Measurements from ENCODE around the gene CADM2. TPM values are rescaled to one million over a fixed set of nuclear protein-coding genes. Genes with fewer than 3 reads are reported as not detected.

The CADM2 gene
- polyA plus RNA-seq, 1 donor from 2014 or later, result 4.5 TPM

DNA sequence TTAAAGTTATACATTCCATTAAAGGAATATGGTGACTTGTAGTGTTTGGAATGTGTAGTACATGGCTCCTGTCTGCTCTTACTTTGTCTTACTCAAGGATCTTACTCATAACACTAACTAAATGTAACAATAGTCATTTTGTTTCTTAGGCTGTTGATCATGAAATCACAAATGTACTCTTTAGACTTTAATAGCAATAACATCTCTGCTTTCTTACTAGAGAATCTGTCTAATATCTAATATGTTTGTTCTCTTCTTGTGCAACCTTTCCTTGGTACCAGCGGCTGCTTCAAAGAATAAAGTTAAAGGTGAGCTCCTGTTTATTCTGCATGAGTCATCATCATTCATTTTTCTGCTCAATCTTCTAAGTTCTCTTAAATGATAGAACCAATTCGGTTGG, 767.5 kb downstream of the CADM2 start:
- Histone ChIP-seq H3K27me3 (ENCODE audit: insufficient read depth, low read depth, low read length) (no peaks in the 10 kb centered on the region), H3K4me2 (ENCODE audit: low read length) (no peak overlapping the region), H3K4me3 (ENCODE audit: low read length) (no peak overlapping the region), H3F3A (ENCODE audit: insufficient read depth, low read length, poor library complexity, severe bottlenecking) (no peaks in the 10 kb centered on the region), H3K36me3 (ENCODE audit: insufficient read depth, low read length) (no peaks in the 10 kb centered on the region), H3K79me2 (replicated peaks; ENCODE audit: insufficient read depth, low read length) (no peaks in the 10 kb centered on the region), H4K20me1 (ENCODE audit: insufficient read depth) (no peaks in the 10 kb centered on the region), H3K9me3 (ENCODE audit: low read length) (no peaks in the 10 kb centered on the region), H3K9ac (ENCODE audit: low read length) (no peak overlapping the region), H3K9me2 (ENCODE audit: insufficient read depth, low read length) (no peaks in the 10 kb centered on the region), H2AFZ (ENCODE audit: low read depth, low read length) (no peak overlapping the region), H3K27ac (ENCODE audit: low read length) (no peak overlapping the region)
- no peak for TF ChIP-seq EZH2 (IDR thresholded peaks at IDR 0.05; ENCODE audit: borderline replicate concordance, insufficient read depth, low read length, poor library complexity, severe bottlenecking)
- no peak for TF ChIP-seq POLR2AphosphoS5 (IDR thresholded peaks at IDR 0.05)
- no peak for TF ChIP-seq MXI1 (conservative IDR thresholded peaks at IDR 0.05; ENCODE audit: poor library complexity, severe bottlenecking)
- TF ChIP-seq TAF1 (IDR thresholded peaks at IDR 0.05; ENCODE audit: low read depth), result no peak
- TF ChIP-seq, protein P1, sequence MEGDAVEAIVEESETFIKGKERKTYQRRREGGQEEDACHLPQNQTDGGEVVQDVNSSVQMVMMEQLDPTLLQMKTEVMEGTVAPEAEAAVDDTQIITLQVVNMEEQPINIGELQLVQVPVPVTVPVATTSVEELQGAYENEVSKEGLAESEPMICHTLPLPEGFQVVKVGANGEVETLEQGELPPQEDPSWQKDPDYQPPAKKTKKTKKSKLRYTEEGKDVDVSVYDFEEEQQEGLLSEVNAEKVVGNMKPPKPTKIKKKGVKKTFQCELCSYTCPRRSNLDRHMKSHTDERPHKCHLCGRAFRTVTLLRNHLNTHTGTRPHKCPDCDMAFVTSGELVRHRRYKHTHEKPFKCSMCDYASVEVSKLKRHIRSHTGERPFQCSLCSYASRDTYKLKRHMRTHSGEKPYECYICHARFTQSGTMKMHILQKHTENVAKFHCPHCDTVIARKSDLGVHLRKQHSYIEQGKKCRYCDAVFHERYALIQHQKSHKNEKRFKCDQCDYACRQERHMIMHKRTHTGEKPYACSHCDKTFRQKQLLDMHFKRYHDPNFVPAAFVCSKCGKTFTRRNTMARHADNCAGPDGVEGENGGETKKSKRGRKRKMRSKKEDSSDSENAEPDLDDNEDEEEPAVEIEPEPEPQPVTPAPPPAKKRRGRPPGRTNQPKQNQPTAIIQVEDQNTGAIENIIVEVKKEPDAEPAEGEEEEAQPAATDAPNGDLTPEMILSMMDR (IDR thresholded peaks at IDR 0.05; ENCODE audit: poor library complexity, severe bottlenecking), result no peak
- TF ChIP-seq REST (IDR thresholded peaks at IDR 0.05; ENCODE audit: borderline replicate concordance), result no peak
- no peak for TF ChIP-seq SMC3 (conservative IDR thresholded peaks at IDR 0.05; ENCODE audit: poor library complexity)
- TF ChIP-seq RAD21 (conservative IDR thresholded peaks at IDR 0.05), result no peak
- no peak for TF ChIP-seq EP300 (conservative IDR thresholded peaks at IDR 0.05; ENCODE audit: poor library complexity, severe bottlenecking)

DNA sequence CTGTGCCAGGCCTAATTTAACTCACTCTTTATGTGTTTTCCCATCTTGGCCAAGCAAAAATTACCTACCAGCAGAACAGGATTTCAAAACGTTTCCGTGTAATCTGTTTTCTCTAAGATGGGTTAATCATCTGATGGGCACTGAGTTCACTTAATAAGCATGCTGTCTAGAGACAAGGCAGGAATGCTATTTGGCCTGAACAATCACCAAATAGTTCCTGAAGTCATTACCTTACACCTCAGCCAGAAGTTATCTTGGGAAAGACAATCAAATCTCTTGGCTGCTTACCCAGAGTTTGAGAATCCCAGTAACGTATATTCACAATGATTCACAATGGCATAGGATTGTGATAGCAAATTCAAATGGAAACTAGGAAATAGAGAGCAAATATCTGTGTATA, 779.1 kb downstream of the CADM2 start:
- Histone ChIP-seq H3K27me3 (ENCODE audit: insufficient read depth, low read depth, low read length) (no peaks in the 10 kb centered on the region), H3K4me2 (ENCODE audit: low read length) (no peak overlapping the region)

More for the DNA sequence above, 779.1 kb downstream of the CADM2 start:
- Histone ChIP-seq H3K9me2 (ENCODE audit: insufficient read depth, low read length) (no peaks in the 10 kb centered on the region), H3K27ac (ENCODE audit: low read length) (no peak overlapping the region), H3K36me3 (ENCODE audit: insufficient read depth, low read length) (no peaks in the 10 kb centered on the region), H3K9me3 (ENCODE audit: low read length) (no peaks in the 10 kb centered on the region), H4K20me1 (ENCODE audit: insufficient read depth) (no peaks in the 10 kb centered on the region), H3K79me2 (replicated peaks; ENCODE audit: insufficient read depth, low read length) (no peaks in the 10 kb centered on the region), H2AFZ (ENCODE audit: low read depth, low read length) (no peak overlapping the region), H3K4me3 (ENCODE audit: low read length) (no peak overlapping the region), H3F3A (ENCODE audit: insufficient read depth, low read length, poor library complexity, severe bottlenecking) (no peaks in the 10 kb centered on the region), H3K9ac (ENCODE audit: low read length) (no peak overlapping the region)
- TF ChIP-seq REST (IDR thresholded peaks at IDR 0.05; ENCODE audit: borderline replicate concordance), result no peak
- no peak for TF ChIP-seq TAF1 (IDR thresholded peaks at IDR 0.05; ENCODE audit: low read depth)
- TF ChIP-seq MXI1 (conservative IDR thresholded peaks at IDR 0.05; ENCODE audit: poor library complexity, severe bottlenecking), result no peak
- TF ChIP-seq SMC3 (conservative IDR thresholded peaks at IDR 0.05; ENCODE audit: poor library complexity), result no peak
- no peak for TF ChIP-seq POLR2AphosphoS5 (IDR thresholded peaks at IDR 0.05)
- TF ChIP-seq EP300 (conservative IDR thresholded peaks at IDR 0.05; ENCODE audit: poor library complexity, severe bottlenecking), result no peak
- TF ChIP-seq, protein P1 (IDR thresholded peaks at IDR 0.05; ENCODE audit: poor library complexity, severe bottlenecking), result no peak
- no peak for TF ChIP-seq RAD21 (conservative IDR thresholded peaks at IDR 0.05)
- TF ChIP-seq EZH2 (IDR thresholded peaks at IDR 0.05; ENCODE audit: borderline replicate concordance, insufficient read depth, low read length, poor library complexity, severe bottlenecking), result no peak

Data from neural cell (in vitro differentiated cells).